HepG2 (cell line): ENCODE data around the gene VCP. TPM values are rescaled to one million over a fixed set of nuclear protein-coding genes. Genes with fewer than 3 reads are reported as not detected.

Source experiments
- BATF2 ChIP-seq: sonication (generic); formaldehyde crosslinking; IDR thresholded peaks from 2 replicates; pipeline ENCODE4 v1.8.0; 2022; ENCODE audit warnings: mild to moderate bottlenecking, missing genetic modification reagents, moderate library complexity
- CCAR2 ChIP-seq: fragments of 200-400 bp; formaldehyde crosslinking; optimal IDR thresholded peaks from 2 replicates; pipeline ENCODE3; 2018; ENCODE audit warnings: low read depth, mild to moderate bottlenecking, low read length, moderate library complexity
- DRAP1 ChIP-seq: IDR thresholded peaks from 2 replicates; pipeline ENCODE4 v1.6.1; 2016; ENCODE audit warnings: missing genetic modification reagents, missing compliant biosample characterization
- KIAA2018 ChIP-seq: sonication (generic); formaldehyde crosslinking; IDR thresholded peaks from 2 replicates; pipeline ENCODE4 v1.5.0; 2020; ENCODE audit warnings: mild to moderate bottlenecking, missing genetic modification reagents, borderline replicate concordance
- MTA3 ChIP-seq: sonication (generic); formaldehyde crosslinking; IDR thresholded peaks from 2 replicates; pipeline ENCODE4 v1.4.0; 2020; ENCODE audit warnings: missing genetic modification reagents
- NCOR1 ChIP-seq: fragments of 200-600 bp; sonication (generic); IDR thresholded peaks from 2 replicates; pipeline ENCODE4 v1.7.0; 2017; ENCODE audit warnings: antibody characterized with exemption, low read length, borderline replicate concordance
- SAFB2 ChIP-seq: sonication (generic); formaldehyde crosslinking; IDR thresholded peaks from 2 replicates; pipeline ENCODE4 v1.5.1; 2020; ENCODE audit warnings: missing genetic modification reagents, low read depth, mild to moderate bottlenecking, borderline replicate concordance
- SIN3B ChIP-seq: fragments of 150-350 bp; IDR thresholded peaks from 2 replicates; pipeline ENCODE4 v1.6.1; 2014; ENCODE audit warnings: low read length
- TCF7 ChIP-seq: sonication (generic); IDR thresholded peaks from 2 replicates; pipeline ENCODE4 v1.6.1; 2016; ENCODE audit warnings: antibody characterized with exemption, low read depth
- TEAD3 ChIP-seq: optimal IDR thresholded peaks from 2 replicates; pipeline ENCODE3; 2016; ENCODE audit warnings: borderline replicate concordance
- TFE3 ChIP-seq: IDR thresholded peaks from 2 replicates; pipeline ENCODE4 v1.6.1; 2016
- THAP11 ChIP-seq: IDR thresholded peaks from 2 replicates; pipeline ENCODE4 v1.6.1; 2016; ENCODE audit warnings: missing biosample characterization, missing genetic modification reagents
- ZFP36L1 ChIP-seq: sonication (generic); formaldehyde crosslinking; IDR thresholded peaks from 2 replicates; pipeline ENCODE4 v1.8.0; 2022; ENCODE audit warnings: mild to moderate bottlenecking, missing genetic modification reagents, moderate library complexity
- ZGPAT ChIP-seq: IDR thresholded peaks from 2 replicates; pipeline ENCODE4 v1.6.1; 2016; ENCODE audit warnings: mild to moderate bottlenecking
- ZNF431 ChIP-seq: sonication (generic); formaldehyde crosslinking; IDR thresholded peaks from 2 replicates; pipeline ENCODE4 v1.9.0; 2022; ENCODE audit warnings: missing genetic modification reagents, low read depth, mild to moderate bottlenecking, borderline replicate concordance
- ZNF546 ChIP-seq: sonication (generic); formaldehyde crosslinking; conservative IDR thresholded peaks from 2 replicates; pipeline ENCODE4 v1.8.1; 2023; ENCODE audit warnings: mild to moderate bottlenecking, missing genetic modification reagents
- ZNF776 ChIP-seq: sonication (generic); formaldehyde crosslinking; IDR thresholded peaks from 2 replicates; pipeline ENCODE4 v1.4.0; 2020; ENCODE audit warnings: mild to moderate bottlenecking, missing genetic modification reagents
- polyA plus RNA-seq, 8 experiments: library from polyadenylated mRNA; depleted of rRNA in 3 of 8; stranded (reverse) in 7 of 8; unstranded in 1 of 8; fragments of >200 nt; fragmentation: Illumina TruSeq in 4 of 8; extraction: Trizol in 4 of 8; gene quantifications; 2 replicates each; pipeline versions ENCODE4 v1.2.1 to v1.2.3, GENCODE V29; 2011 to 2016; ENCODE audit warnings: low read depth in 4 of 8, missing spikeins in 1 of 8, mixed read lengths in 1 of 8; ENCODE audit not compliant: insufficient read depth in 1 of 8
- total RNA-seq, 5 experiments: library from RNA; depleted of rRNA; stranded (reverse); fragments of >200 nt; fragmentation: Illumina TruSeq; extraction: Trizol; gene quantifications; 2 replicates each; pipeline ENCODE4 v1.2.3, GENCODE V29; 2016; ENCODE audit warnings: low read depth in 1 of 5

The VCP gene
- total and polyA plus RNA-seq, 2 of the 13 experiments (the other 11 are each of a cell fraction or from before 2014, with no cell fraction given) = 143 to 391 TPM

- TF ChIP-seq MTA3 (no peak), SAFB2 (CRISPR knock-in tag) (no peak), TEAD3 (CRISPR knock-in tag) (no peak), THAP11 (CRISPR knock-in tag) (peak; percentile 41; the same call in 1 of the 2 replicates), ZGPAT (no peak), ZNF546 (CRISPR knock-in tag) (no peak), TFE3 (no peak), ZNF776 (CRISPR knock-in tag) (no peak), KIAA2018 (CRISPR knock-in tag) (no peak), BATF2 (no peak), SIN3B (no peak), ZFP36L1 (CRISPR knock-in tag) (no peak), NCOR1 (peak; percentile 41; the same call in 1 of the 2 replicates), TCF7 (no peak), ZNF431 (no peak), CCAR2 (no peak), DRAP1 (peak; percentile 60; the same call in 1 of the 2 replicates)
Observed at GRCh38 chr9:35111001-35111933, 38.8 kb upstream of the VCP start (continued).
